Dendritic cell treated with granulocyte-macrophage colony-stimulating factor and Interleukin-4, amounts not matched to agents 40 ng/mL and 50 ng/mL, for 4 days (primary cell): Measurements from ENCODE around the gene RAB25.
A peak's percentile ranks its signal among the peaks of the same experiment; 100 is the strongest.
"Not testable (repeated sequence)": the region's sequence is repeated elsewhere in the genome, so short reads cannot be mapped to it uniquely, and the experiment has no call there.

Source experiments
- H3K27ac Mint-ChIP-seq: one replicate; pipeline ENCODE4 v1.8.0; 2022; ENCODE audit warnings: mild to moderate bottlenecking, mixed read lengths
- H3K27me3 Mint-ChIP-seq: one replicate; pipeline ENCODE4 v1.8.0; 2022; ENCODE audit warnings: mild to moderate bottlenecking, mixed read lengths
- H3K36me3 Mint-ChIP-seq: one replicate; pipeline ENCODE4 v1.8.0; 2022; ENCODE audit warnings: low read depth, mixed read lengths
- H3K4me1 Mint-ChIP-seq: one replicate; pipeline ENCODE4 v1.8.0; 2022; ENCODE audit warnings: low read depth, mixed read lengths
- H3K4me3 Mint-ChIP-seq: one replicate; pipeline ENCODE4 v1.8.0; 2022; ENCODE audit warnings: mild to moderate bottlenecking, moderate library complexity, mixed read lengths
- H3K9me3 Mint-ChIP-seq: one replicate; pipeline ENCODE4 v1.8.0; 2022; ENCODE audit warnings: mixed read lengths
- intact Hi-C: fragments of 100-400 bp; cut with micrococcal nuclease; formaldehyde crosslinking; loops from one replicate; pipeline ENCODE4 v1.15.0; 2022

The RAB25 gene

DNA sequence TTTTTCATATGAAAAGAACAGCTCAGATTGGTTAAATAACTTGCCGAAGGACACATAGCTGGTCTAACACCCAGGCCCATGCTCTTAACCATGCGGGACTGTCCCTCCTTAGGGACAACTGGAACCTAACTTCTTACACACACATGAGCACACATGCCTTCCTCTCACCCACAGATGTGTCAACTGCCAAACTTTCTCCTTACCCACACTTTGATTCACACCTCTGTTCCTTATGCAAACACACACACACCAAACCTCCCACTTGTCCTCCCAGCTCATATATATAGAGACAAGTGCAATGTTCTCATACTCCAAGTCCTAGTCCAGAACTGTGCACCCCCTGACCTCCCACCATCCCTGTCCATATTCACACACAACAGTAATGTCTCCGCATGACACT, 4.3 kb downstream of the RAB25 start:
- peaks cover 29% of the 10 kb centered on the region for H3K4me1 Mint-ChIP-seq
- H3K27ac Mint-ChIP-seq = no peak overlapping the region
- no peaks in the 10 kb centered on the region for H3K9me3 Mint-ChIP-seq
- intact Hi-C loops = no loop called here
- H3K27me3 Mint-ChIP-seq = peaks cover 9% of the 10 kb centered on the region
- no peak overlapping the region for H3K4me3 Mint-ChIP-seq
- H3K36me3 Mint-ChIP-seq = no peaks in the 10 kb centered on the region

DNA sequence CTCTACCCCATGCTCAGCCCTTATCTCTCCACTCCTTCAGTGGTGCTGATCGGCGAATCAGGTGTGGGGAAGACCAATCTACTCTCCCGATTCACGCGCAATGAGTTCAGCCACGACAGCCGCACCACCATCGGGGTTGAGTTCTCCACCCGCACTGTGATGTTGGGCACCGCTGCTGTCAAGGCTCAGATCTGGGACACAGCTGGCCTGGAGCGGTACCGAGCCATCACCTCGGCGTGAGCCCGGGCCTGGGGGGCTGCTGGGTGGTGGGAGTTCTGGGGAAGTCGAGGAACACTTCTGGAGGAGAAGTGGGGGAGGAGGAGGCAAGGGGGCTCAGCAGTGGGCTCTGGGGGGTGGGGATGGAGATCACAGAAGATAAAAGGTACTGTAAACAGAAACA, 4.9 kb downstream of the RAB25 start:
- peaks cover 28% of the 10 kb centered on the region for H3K4me1 Mint-ChIP-seq
- intact Hi-C loops = loop anchor here (2.0 kb wide), 1 partner anchor 127 kb away; no protein-coding TSS in a partner anchor
- no peak overlapping the region for H3K27ac Mint-ChIP-seq
- H3K4me3 Mint-ChIP-seq = no peak overlapping the region
- H3K27me3 Mint-ChIP-seq = peaks cover 14% of the 10 kb centered on the region
- no peaks in the 10 kb centered on the region for H3K9me3 Mint-ChIP-seq
- H3K36me3 Mint-ChIP-seq = no peaks in the 10 kb centered on the region

DNA sequence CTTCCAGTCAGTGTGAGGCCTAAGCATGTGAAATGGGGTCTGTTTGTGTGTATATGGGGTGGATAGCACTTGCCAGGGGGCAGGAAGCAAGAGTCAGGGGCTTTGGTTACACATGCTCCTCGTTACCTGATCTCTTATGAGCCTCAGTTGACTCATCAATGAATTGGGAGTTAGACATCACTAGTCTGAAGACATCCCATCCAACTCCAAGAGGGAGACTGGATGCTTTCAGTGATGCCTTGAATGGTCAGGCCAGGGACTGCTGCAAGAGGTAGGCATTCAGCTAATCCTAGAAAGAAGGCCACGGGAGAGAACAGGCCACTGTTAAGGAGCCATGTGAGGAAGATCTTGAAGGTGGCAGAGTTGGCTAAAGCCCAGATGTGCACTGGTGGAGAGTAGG, 6.3 kb downstream of the RAB25 start:
- H3K4me1 Mint-ChIP-seq = peaks cover 18% of the 10 kb centered on the region
- H3K9me3 Mint-ChIP-seq = no peaks in the 10 kb centered on the region
- intact Hi-C loops = loop anchor here (2.0 kb wide), 1 partner anchor 128 kb away; no protein-coding TSS in a partner anchor
- H3K4me3 Mint-ChIP-seq = no peak overlapping the region
- no peak overlapping the region for H3K27ac Mint-ChIP-seq
- peaks cover 21% of the 10 kb centered on the region for H3K27me3 Mint-ChIP-seq
- no peaks in the 10 kb centered on the region for H3K36me3 Mint-ChIP-seq

DNA sequence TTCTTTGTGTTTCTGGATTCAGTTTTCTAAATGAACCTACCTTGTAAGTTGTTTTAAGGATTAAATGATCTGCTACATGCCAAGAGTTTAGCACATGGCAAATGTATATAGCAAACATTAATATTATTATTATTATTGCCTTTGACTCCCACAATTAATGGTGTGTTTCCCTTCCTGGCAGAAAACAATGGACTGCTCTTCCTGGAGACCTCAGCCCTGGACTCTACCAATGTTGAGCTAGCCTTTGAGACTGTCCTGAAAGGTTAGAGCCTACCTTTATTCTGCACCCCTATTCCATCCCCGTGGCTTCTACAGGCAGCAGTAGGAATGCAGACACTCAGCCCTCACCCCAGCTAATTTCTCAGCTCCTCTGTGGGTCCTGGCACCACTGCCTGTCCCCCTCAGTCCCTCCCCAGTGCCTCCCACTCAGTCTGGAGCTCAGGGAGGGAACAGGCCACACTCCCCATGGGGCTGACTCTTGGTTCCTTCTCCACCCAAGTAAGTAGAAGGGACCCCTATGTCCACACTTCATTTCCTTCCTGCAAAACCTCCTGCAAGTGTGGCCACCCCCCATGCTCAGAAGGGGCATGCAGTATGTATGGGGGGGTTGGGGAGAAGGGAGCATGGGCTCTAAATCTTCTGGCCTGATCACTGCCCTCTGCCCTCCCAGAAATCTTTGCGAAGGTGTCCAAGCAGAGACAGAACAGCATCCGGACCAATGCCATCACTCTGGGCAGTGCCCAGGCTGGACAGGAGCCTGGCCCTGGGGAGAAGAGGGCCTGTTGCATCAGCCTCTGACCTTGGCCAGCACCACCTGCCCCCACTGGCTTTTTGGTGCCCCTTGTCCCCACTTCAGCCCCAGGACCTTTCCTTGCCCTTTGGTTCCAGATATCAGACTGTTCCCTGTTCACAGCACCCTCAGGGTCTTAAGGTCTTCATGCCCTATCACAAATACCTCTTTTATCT, 8.8 kb downstream of the RAB25 start:
- no peaks in the 10 kb centered on the region for H3K9me3 Mint-ChIP-seq
- no peak overlapping the region for H3K4me3 Mint-ChIP-seq
- intact Hi-C loops = no loop called here

DNA sequence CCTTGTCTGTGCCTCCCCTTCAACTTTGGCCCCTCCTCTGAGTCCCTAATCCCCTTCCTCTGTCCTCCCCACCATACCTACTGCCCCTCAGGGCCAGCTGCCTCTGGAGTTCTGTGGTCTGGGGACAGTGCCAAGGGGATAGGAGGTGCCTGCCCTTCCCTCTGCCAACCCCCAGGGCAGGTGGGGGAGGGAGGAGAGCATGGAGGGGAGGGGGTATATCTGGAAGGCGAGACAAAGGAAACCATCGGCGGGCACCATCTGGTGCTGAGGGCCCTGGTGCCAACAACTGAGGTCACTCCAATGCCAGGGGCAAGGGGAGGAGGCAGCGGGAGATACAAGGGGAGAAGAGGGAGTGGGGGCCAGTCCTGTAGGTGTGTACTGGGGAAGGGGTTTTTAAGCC, 9.6 kb downstream of the RAB25 start:
- no peak overlapping the region for H3K27ac Mint-ChIP-seq
- intact Hi-C loops = no loop called here
- H3K27me3 Mint-ChIP-seq = peaks cover 43% of the 10 kb centered on the region
- no peaks in the 10 kb centered on the region for H3K36me3 Mint-ChIP-seq
- peaks cover 16% of the 10 kb centered on the region for H3K4me1 Mint-ChIP-seq
- no peaks in the 10 kb centered on the region for H3K9me3 Mint-ChIP-seq
- no peak overlapping the region for H3K4me3 Mint-ChIP-seq

More for the DNA sequence above, 8.8 kb downstream of the RAB25 start:
- Mint-ChIP-seq H3K27ac (no peak overlapping the region), H3K36me3 (no peaks in the 10 kb centered on the region), H3K27me3 (peaks cover 36% of the 10 kb centered on the region), H3K4me1 (peaks cover 15% of the 10 kb centered on the region)

DNA sequence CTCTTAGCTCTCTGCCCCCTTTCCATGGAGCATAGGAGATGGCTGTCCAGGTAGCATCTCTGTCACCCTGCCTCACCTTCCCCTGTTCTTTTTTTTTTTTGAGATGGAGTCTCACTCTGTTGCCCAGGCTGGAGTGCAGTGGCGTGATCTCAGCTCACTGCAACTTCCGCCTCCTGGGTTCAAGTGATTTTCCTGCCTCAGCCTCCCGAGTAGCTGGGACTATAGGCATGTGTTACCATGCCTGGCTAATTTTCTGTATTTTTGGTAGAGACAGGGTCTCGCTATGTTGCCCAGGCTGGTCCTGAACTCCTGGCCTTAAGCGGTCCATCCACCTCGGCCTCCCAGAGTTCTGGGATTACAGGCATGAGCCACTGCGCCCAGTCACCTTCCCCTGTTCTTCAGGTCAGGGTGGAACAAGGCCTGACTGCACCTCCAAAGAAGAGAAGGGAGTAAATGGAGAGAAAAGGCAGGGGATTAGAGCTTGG, 10.4 kb downstream of the RAB25 start:
- H3K27ac Mint-ChIP-seq = not testable (repeated sequence)

DNA sequence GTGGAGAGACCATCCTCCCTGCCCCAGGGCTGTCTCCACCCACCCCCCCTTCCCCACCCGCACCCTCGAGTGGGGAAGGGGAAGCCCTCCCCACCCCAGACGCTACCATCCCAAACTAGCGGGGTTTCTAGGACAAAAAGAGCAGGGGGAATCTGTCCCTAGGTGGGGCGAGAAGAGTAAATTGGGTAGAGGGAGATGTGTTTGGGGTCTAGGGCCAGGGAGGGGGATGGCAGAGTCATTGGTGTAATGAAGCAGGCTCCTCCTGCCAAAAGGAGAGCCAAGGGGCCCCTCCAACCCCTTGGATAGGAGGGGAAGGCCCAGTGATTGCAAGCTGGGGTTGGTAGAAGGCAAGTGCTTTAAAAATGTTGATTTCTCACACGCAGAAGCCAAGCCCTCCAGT, 11.3 kb downstream of the RAB25 start:
- no peaks in the 10 kb centered on the region for H3K9me3 Mint-ChIP-seq
- no peaks in the 10 kb centered on the region for H3K36me3 Mint-ChIP-seq
- intact Hi-C loops = no loop called here
- no peak overlapping the region for H3K27ac Mint-ChIP-seq
- H3K4me1 Mint-ChIP-seq = peaks cover 27% of the 10 kb centered on the region
- no peak overlapping the region for H3K4me3 Mint-ChIP-seq
- peaks cover 60% of the 10 kb centered on the region for H3K27me3 Mint-ChIP-seq

More for the DNA sequence above, 10.4 kb downstream of the RAB25 start:
- H3K4me3 Mint-ChIP-seq, H3K36me3 Mint-ChIP-seq, intact Hi-C loops, H3K9me3 Mint-ChIP-seq: not testable (repeated sequence)
- Mint-ChIP-seq H3K4me1 (peaks cover 20% of the 10 kb centered on the region), H3K27me3 (peaks cover 51% of the 10 kb centered on the region)

DNA sequence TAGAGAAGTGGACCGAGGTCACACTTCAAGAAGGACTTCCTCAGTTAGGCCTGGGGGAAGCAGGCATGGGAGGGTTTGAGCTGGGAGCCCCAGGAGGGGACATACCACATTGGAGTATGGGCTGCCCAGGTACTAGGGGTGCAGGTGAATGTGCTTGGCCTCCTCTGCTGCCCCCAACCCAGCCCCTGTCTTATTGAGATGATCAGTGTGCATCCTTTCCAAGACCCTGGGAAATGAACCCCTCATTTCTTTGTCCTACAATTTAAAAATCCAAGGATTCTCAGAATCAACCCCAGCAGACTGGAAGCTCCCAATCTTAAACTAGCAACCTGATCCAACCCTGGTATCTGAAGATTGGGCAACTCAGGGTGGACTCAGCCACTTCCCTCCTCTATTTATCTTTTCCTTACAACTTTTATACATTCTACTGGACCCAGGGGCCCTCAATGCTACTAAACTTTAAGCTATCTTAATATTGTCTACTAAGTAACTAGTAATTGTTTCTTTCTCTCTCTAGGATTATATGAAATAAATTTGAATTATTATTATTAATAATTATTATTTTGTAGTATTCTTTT, 12.2 kb downstream of the RAB25 start:
- no peak overlapping the region for H3K27ac Mint-ChIP-seq
- H3K4me1 Mint-ChIP-seq = peaks cover 27% of the 10 kb centered on the region
- no peaks in the 10 kb centered on the region for H3K36me3 Mint-ChIP-seq
- intact Hi-C loops = no loop called here
- H3K9me3 Mint-ChIP-seq = no peaks in the 10 kb centered on the region
- H3K4me3 Mint-ChIP-seq = no peak overlapping the region
- peaks cover 67% of the 10 kb centered on the region for H3K27me3 Mint-ChIP-seq

DNA sequence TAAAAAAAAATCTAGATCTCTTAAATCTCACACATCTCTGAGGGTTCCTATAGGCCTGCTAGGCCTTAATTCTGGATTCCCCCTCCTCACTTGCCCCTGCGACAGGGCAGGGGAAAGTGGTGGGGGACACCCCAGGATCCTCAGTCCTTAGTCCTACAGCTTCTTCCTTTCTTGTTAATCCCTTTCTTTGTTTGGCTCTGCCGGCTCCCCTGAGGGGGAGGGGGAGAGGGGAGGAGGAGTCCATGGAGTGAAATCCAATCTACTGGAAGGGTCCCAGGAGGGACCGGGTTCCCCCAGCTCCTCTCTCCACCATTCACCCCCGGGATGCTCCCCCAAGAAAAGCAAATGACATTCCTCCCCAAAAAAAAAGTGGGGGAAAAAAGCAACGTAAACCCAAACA, 12.8 kb downstream of the RAB25 start:
- Mint-ChIP-seq H3K9me3 (no peaks in the 10 kb centered on the region), H3K4me1 (peaks cover 27% of the 10 kb centered on the region), H3K27me3 (peaks cover 71% of the 10 kb centered on the region), H3K36me3 (no peaks in the 10 kb centered on the region), H3K4me3 (no peak overlapping the region), H3K27ac (no peak overlapping the region)
- intact Hi-C loops = no loop called here

DNA sequence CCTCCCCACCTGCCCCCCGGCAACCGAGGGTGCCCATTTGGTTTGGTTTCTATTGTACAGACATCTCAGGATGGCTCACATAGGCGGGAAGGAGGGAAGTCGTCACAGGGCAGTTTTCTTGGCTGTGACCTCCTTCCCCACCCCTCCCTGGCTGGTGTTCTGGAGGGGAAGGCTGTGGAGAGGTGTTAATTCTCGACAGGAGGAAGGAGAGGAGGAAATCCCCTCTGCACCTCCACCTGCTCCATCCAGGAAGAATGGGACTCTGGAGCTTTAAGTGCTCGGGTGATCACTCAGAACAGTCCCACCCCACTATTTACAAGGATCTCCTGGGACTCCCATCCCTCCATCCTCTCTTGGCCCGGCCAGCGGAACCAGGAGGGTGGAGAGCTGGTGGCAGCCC, 13.7 kb downstream of the RAB25 start:
- intact Hi-C loops = no loop called here
- no peak overlapping the region for H3K4me3 Mint-ChIP-seq
- H3K27ac Mint-ChIP-seq = no peak overlapping the region
- peaks cover 80% of the 10 kb centered on the region for H3K27me3 Mint-ChIP-seq
- H3K9me3 Mint-ChIP-seq = no peaks in the 10 kb centered on the region
- no peaks in the 10 kb centered on the region for H3K36me3 Mint-ChIP-seq
- peaks cover 24% of the 10 kb centered on the region for H3K4me1 Mint-ChIP-seq

DNA sequence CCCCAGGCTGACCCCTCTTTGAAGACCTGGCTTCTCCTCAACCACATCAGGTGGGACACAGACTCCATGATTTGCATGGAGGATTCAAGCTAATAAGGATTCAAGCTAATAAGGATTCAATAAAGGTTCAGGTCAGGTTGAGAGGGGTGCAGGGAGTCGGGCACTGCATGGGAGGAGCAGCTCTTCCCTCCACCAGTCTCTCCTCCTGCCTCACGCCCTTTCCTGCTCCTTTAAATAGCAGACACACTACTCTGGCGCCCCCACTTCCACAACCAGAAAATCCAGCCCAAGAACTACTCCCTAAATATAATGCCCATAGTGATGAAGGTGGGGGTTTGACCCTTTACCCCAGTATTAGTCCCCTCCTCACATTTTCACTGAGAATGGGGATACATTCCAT, 14.2 kb downstream of the RAB25 start:
- Mint-ChIP-seq H3K36me3 (no peaks in the 10 kb centered on the region), H3K4me3 (no peak overlapping the region), H3K4me1 (peaks cover 21% of the 10 kb centered on the region), H3K9me3 (no peaks in the 10 kb centered on the region), H3K27ac (peak overlapping the region; percentile 14), H3K27me3 (peaks cover 84% of the 10 kb centered on the region)
- intact Hi-C loops = no loop called here

DNA sequence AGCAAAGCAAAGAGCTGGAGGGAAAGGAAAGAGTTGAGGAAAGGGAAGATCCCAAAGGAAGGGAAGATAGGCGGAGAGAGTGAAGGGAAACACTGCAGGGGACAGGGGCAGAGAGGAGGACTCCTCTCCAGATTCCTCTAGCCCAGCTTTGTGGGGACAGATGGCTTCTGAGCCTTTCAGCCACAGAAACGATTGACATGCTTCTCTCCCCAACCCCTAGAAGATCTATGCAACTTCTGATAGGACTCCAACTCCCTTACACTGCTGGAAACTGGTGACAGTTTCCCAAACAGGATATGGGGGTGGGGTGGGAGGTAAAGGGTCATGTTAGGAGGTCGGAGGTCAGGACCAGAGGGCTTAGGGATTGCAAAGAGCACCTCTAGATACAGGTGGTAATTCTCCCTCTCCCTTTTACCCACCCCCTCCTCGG, 14.8 kb downstream of the RAB25 start:
- H3K27me3 Mint-ChIP-seq = peaks cover 84% of the 10 kb centered on the region
- peaks cover 21% of the 10 kb centered on the region for H3K4me1 Mint-ChIP-seq
- peak overlapping the region; percentile 14 for H3K27ac Mint-ChIP-seq
- H3K4me3 Mint-ChIP-seq = no peak overlapping the region
- H3K9me3 Mint-ChIP-seq = no peaks in the 10 kb centered on the region
- H3K36me3 Mint-ChIP-seq = no peaks in the 10 kb centered on the region
- intact Hi-C loops = no loop called here

DNA sequence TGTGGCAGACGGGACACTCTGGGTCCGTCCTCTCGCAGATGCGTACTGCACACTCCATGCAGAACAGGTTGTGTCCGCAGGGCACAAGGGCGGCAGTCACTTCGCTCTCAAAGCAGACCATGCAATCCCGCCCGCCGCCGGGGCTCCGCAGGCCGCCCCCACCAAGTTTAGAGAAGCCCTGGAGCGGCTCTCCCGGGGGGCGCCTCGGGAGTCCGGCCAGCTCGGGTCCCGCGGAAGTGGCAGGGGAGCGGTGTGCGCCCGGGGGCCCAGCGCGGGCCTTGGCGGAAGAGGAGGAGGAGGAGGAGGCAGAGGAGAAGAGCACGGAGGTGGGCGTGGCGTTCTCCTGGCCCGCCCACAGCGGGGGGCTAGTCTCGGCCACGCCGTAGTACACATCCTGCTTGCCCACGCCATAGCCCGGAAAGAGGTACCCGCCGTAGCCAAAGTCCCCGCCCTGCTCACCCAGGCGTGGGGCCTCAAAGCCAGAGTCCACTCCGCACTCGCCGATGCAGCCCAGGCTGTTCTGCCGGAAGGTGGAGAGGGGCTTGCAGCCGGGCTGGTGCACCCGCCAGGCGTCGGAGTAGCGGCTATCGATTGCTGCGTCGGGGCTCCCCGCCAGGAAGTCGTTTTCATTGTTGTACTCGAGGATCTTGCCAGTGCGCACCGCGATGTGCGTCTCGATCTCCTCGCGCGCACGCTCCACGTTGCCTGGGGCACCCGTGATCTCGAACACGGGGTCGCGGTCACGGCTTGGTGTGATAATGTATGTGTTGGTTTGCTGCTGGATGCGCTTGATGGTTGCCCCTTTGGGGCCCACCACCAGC, 15.9 kb downstream of the RAB25 start:
- Mint-ChIP-seq H3K4me3 (peak overlapping the region; percentile 55), H3K27me3 (peaks cover 86% of the 10 kb centered on the region), H3K4me1 (peaks cover 26% of the 10 kb centered on the region), H3K9me3 (no peaks in the 10 kb centered on the region), H3K27ac (no peak overlapping the region), H3K36me3 (no peaks in the 10 kb centered on the region)
- intact Hi-C loops = no loop called here

DNA sequence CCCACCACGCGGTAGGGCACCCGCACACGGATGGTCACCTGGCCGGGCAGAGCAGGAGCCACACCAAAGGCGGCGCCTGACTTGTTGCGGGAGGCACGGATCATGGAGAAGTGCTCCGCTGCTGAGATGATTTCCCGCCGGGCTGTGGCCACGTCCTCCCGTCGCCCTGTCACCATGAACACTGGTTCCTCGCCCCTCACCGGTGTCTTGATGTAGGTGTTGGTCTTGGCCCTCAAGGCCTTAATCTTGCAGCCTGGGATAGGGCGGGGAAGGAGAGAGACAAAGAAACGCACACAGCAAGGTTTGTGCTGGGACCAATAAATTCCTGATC, 16.4 kb downstream of the RAB25 start:
- H3K4me3 Mint-ChIP-seq = no peak overlapping the region
- H3K27ac Mint-ChIP-seq = no peak overlapping the region
- peaks cover 3% of the 10 kb centered on the region for H3K36me3 Mint-ChIP-seq
- peaks cover 26% of the 10 kb centered on the region for H3K4me1 Mint-ChIP-seq
- intact Hi-C loops = no loop called here
- no peaks in the 10 kb centered on the region for H3K9me3 Mint-ChIP-seq
- peaks cover 85% of the 10 kb centered on the region for H3K27me3 Mint-ChIP-seq
